Duodenal mucosa (tissue), 2 donors: ENCODE results near the gene RDX.

Experiments
- H3K27ac ChIP-seq: one replicate; pipeline ENCODE4 v1.7.0; 2013; ENCODE audit warnings: low read depth, low read length
- H3K27me3 ChIP-seq, 2 donors: one replicate each; pipeline ENCODE4 v1.7.0; 2013; ENCODE audit warnings: low read length in 2 of 2, control low read depth in 1 of 2; ENCODE audit not compliant: insufficient read depth in 2 of 2, control insufficient read depth in 1 of 2
- H3K36me3 ChIP-seq, 2 donors: one replicate each; pipeline ENCODE4 v1.7.0; 2013; ENCODE audit warnings: low read length in 2 of 2, control low read depth in 1 of 2; ENCODE audit not compliant: insufficient read depth in 2 of 2, control insufficient read depth in 1 of 2
- H3K4me1 ChIP-seq, 2 donors: one replicate each; pipeline ENCODE4 v1.7.0; 2013; ENCODE audit warnings: low read length in 2 of 2, control low read depth in 1 of 2; ENCODE audit not compliant: insufficient read depth in 2 of 2, control insufficient read depth in 1 of 2
- H3K4me3 ChIP-seq, 2 donors: one replicate each; pipeline ENCODE4 v1.7.0; 2013; ENCODE audit warnings: low read length in 2 of 2, low read depth in 1 of 2
- H3K9ac ChIP-seq, 2 donors: one replicate each; pipeline ENCODE4 v1.7.0; 2013; ENCODE audit warnings: low read length in 2 of 2, low read depth in 1 of 2
- H3K9me3 ChIP-seq, 2 donors: one replicate each; pipeline ENCODE4 v1.7.0; 2013; ENCODE audit warnings: low read length in 2 of 2, control low read depth in 1 of 2; ENCODE audit not compliant: control insufficient read depth in 1 of 2

The RDX gene

GRCh38 chr11:110161061-110161460 is 135.4 kb downstream of the RDX start:
- Histone ChIP-seq H3K27me3 (no peaks in the 10 kb centered on the region), H3K4me1 (no peaks in the 10 kb centered on the region), H3K4me3 (no peak overlapping the region), H3K9ac (no peak overlapping the region), H3K9me3 (no peaks in the 10 kb centered on the region), H3K36me3 (peaks cover 25 to 34% of the 10 kb centered on the region in 2 donors), H3K27ac (no peak overlapping the region)

- Histone ChIP-seq H3K9ac (no peak overlapping the region), H3K27ac (no peak overlapping the region), H3K27me3 (no peaks in the 10 kb centered on the region), H3K9me3 (no peaks in the 10 kb centered on the region), H3K36me3 (peaks cover 24 to 31% of the 10 kb centered on the region in 2 donors), H3K4me1 (no peaks in the 10 kb centered on the region), H3K4me3 (no peak overlapping the region)
Observed at GRCh38 chr11:110160437-110160836, 136.0 kb downstream of the RDX start.

GRCh38 chr11:110160016-110160415 is 136.4 kb downstream of the RDX start:
- H3K9me3 ChIP-seq, result no peaks in the 10 kb centered on the region
- H3K4me3 ChIP-seq, result no peak overlapping the region
- H3K36me3 ChIP-seq, result peaks cover 20 to 27% of the 10 kb centered on the region in 2 donors
- no peak overlapping the region for H3K27ac ChIP-seq
- no peak overlapping the region for H3K9ac ChIP-seq
- no peaks in the 10 kb centered on the region for H3K4me1 ChIP-seq
- no peaks in the 10 kb centered on the region for H3K27me3 ChIP-seq

GRCh38 chr11:110159476-110159875 is 136.9 kb downstream of the RDX start:
- Histone ChIP-seq H3K4me1 (no peaks in the 10 kb centered on the region), H3K9ac (no peak overlapping the region), H3K4me3 (no peak overlapping the region), H3K36me3 (peaks cover 15 to 22% of the 10 kb centered on the region in 2 donors), H3K27me3 (no peaks in the 10 kb centered on the region), H3K9me3 (no peaks in the 10 kb centered on the region), H3K27ac (no peak overlapping the region)

GRCh38 chr11:110158317-110159200 is 137.9 kb downstream of the RDX start:
- H3K36me3 ChIP-seq, result peaks cover 13 to 18% of the 10 kb centered on the region in 2 donors
- H3K9me3 ChIP-seq, result no peaks in the 10 kb centered on the region
- no peaks in the 10 kb centered on the region for H3K27me3 ChIP-seq
- H3K9ac ChIP-seq, result no peak overlapping the region
- no peak overlapping the region for H3K4me3 ChIP-seq
- no peaks in the 10 kb centered on the region for H3K4me1 ChIP-seq
- H3K27ac ChIP-seq, result no peak overlapping the region

GRCh38 chr11:110156503-110156902 is 139.9 kb downstream of the RDX start:
- H3K4me1 ChIP-seq, result no peaks in the 10 kb centered on the region
- H3K9ac ChIP-seq, result no peak overlapping the region
- H3K36me3 ChIP-seq, result peaks cover 13 to 18% of the 10 kb centered on the region in 2 donors

DNA sequence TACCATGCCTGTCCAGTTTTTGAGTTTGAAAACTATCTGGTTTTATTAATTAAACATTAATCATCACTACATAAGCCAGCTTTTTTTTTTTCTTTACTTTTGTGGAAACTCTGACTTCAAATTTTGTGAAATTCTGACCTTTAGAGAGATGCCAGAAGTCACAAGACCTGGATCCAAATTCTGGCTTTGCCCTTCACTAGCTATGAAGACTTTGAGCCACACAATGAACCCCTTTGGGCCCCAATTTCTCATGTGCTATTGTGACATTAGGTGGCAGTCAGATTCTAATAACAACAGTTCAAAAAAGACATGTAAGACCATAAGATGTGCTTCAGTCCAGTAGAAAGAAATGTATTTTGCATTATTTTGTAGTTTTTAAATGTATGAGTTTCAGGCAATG is 142.9 kb downstream of the RDX start:
- Histone ChIP-seq H3K9me3 (no peaks in the 10 kb centered on the region), H3K27ac (no peak overlapping the region), H3K4me3 (no peak overlapping the region), H3K36me3 (peaks cover 0 to 5% of the 10 kb centered on the region in 2 donors), H3K27me3 (no peaks in the 10 kb centered on the region), H3K9ac (no peak overlapping the region), H3K4me1 (no peaks in the 10 kb centered on the region)

More at GRCh38 chr11:110156503-110156902, 139.9 kb downstream of the RDX start:
- H3K4me3 ChIP-seq, result no peak overlapping the region
- no peaks in the 10 kb centered on the region for H3K27me3 ChIP-seq
- no peak overlapping the region for H3K27ac ChIP-seq
- H3K9me3 ChIP-seq, result no peaks in the 10 kb centered on the region

DNA sequence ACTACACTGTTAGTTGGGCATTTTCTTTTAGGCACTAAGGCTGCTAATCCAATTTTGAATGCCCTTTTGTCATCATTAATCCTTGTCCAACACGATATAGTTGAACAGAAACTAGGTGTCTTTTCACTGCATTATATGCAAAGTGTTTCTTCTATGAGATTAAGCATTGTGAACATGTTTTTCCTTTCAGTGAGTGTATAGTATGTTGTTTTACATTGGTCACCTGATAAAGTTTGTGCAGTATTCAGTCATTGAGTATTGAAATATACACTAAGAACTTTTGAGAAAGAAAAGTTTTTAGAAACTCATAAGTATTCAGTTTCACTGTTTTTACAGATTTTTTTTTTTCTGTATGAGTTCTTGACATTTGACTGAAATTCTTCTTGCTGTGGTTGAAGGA is 144.2 kb downstream of the RDX start:
- H3K27me3 ChIP-seq, result no peaks in the 10 kb centered on the region
- no peaks in the 10 kb centered on the region for H3K9me3 ChIP-seq
- no peak overlapping the region for H3K4me3 ChIP-seq
- H3K27ac ChIP-seq, result no peak overlapping the region
- H3K4me1 ChIP-seq, result no peaks in the 10 kb centered on the region
- no peak overlapping the region for H3K9ac ChIP-seq
- H3K36me3 ChIP-seq, result no peaks in the 10 kb centered on the region

DNA sequence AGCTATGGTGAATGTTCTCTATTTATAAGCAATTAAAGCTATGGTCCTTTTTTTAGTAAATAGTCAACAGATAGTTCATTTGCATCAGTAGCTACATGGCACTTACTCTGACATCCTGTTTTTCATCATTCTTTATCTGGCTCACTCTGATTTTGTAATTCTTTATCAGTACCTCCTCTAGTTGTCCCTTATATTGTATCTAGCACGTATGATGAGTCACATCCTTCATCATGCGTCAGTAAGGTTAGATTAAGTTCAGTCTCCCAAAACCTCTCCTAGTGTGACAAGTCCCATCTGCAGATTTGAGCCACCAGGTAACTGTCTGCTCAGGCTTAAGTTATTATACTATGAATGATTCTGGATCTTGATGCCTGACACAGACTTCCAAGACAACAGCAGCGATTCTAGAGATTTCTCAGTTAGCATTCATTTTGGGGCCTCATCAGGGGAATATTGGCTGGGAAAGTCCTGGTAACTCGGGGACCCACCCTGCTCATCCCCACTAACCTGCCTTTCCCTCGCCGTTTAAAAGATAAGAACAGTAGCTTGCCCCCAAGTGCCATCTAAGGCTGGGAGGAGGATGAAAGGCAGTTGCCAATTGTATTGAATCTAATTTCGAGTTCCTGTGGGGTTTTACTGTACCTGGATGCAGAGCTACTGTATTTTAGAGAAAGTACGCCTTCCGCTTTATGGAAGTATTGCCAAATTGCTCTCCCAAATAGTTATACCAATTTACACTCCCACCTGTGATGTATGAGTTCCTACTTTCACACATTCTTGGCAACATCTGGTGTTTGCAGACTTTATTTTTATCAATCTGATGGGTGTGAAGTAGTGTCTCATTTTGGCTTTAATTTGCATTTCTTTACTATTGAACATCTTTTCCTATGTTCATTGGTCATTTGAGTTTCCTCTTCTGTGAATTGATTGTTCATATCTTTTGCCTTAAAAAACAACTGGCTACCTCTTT is 147.4 kb downstream of the RDX start:
- Histone ChIP-seq H3K4me3 (no peak overlapping the region), H3K27me3 (no peaks in the 10 kb centered on the region), H3K27ac (no peak overlapping the region), H3K9ac (no peak overlapping the region), H3K4me1 (no peaks in the 10 kb centered on the region), H3K9me3 (no peaks in the 10 kb centered on the region), H3K36me3 (no peaks in the 10 kb centered on the region)
